ENCODE measurements around the gene BRMS1L. TPM values are rescaled to one million over a fixed set of nuclear protein-coding genes. Genes with fewer than 3 reads are reported as not detected.

The BRMS1L gene
- total and polyA plus RNA-seq, 2 of the 13 experiments (the other 11 are each of a cell fraction or from before 2014, with no cell fraction given): 21.1 to 23.8 TPM

DNA sequence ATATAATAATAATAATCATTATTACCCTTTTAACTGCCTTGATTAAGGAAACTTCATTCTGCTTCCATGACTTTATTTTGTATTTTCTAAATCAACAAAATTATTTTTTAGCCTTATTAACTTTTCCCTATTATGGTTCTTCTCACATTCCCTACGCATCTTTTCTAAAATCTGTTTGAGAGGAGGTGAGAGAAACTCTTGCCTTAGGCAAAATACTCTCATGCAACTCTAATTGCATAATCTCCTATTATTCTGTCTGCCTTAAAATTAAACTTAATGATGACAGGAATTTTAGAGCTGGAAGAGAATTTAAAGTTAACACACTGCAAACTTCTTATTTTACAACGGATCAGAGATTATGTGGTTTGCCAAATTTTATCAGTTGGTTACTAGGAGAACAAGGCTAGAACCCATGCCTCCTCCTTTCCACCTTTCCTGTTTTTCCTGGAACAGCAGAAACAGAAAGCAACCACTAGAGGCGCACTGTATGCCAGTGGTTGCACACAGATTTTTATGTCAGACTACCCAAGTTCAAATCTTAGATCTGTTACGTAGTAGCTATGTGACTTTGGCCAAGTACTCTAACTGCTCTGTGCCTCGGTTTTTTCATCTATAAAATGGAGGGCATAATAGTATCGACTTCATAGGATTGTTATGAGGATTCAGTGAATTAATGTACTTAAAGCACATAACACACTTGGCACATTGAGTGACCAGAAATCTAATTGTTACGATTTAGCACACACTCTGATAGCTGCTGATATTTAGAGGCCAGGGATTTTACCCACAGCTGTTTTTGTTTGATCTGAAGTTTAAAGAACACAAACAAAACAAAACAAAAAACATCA, 4.3 kb upstream of the BRMS1L start (continued):
- TF ChIP-seq, protein P1, sequence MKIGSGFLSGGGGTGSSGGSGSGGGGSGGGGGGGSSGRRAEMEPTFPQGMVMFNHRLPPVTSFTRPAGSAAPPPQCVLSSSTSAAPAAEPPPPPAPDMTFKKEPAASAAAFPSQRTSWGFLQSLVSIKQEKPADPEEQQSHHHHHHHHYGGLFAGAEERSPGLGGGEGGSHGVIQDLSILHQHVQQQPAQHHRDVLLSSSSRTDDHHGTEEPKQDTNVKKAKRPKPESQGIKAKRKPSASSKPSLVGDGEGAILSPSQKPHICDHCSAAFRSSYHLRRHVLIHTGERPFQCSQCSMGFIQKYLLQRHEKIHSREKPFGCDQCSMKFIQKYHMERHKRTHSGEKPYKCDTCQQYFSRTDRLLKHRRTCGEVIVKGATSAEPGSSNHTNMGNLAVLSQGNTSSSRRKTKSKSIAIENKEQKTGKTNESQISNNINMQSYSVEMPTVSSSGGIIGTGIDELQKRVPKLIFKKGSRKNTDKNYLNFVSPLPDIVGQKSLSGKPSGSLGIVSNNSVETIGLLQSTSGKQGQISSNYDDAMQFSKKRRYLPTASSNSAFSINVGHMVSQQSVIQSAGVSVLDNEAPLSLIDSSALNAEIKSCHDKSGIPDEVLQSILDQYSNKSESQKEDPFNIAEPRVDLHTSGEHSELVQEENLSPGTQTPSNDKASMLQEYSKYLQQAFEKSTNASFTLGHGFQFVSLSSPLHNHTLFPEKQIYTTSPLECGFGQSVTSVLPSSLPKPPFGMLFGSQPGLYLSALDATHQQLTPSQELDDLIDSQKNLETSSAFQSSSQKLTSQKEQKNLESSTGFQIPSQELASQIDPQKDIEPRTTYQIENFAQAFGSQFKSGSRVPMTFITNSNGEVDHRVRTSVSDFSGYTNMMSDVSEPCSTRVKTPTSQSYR (CRISPR knock-in tag; IDR thresholded peaks at IDR 0.05; ENCODE audit: borderline replicate concordance): no peak
- peak; percentile 86 for TF ChIP-seq IRF2 (CRISPR knock-in tag; IDR thresholded peaks at IDR 0.05)
- no peak for TF ChIP-seq ZNF367 (CRISPR knock-in tag; IDR thresholded peaks at IDR 0.05; ENCODE audit: borderline replicate concordance)
- TF ChIP-seq BCLAF1 (IDR thresholded peaks at IDR 0.05): no peak
- TF ChIP-seq CENPX (CRISPR knock-in tag; IDR thresholded peaks at IDR 0.05): no peak
- no peak for TF ChIP-seq JUND (CRISPR knock-in tag; IDR thresholded peaks at IDR 0.05)
- no peak for TF ChIP-seq ZNF883 (CRISPR knock-in tag; IDR thresholded peaks at IDR 0.05; ENCODE audit: not compliant biosample characterization)
- TF ChIP-seq PHF8 (CRISPR knock-in tag; IDR thresholded peaks at IDR 0.05): no peak
- no peak for TF ChIP-seq ZNF496 (CRISPR knock-in tag; IDR thresholded peaks at IDR 0.05; ENCODE audit: insufficient replicate concordance)
- no peak for TF ChIP-seq NONO (IDR thresholded peaks at IDR 0.05)
- no peak for TF ChIP-seq NONO (CRISPR knock-in tag; conservative IDR thresholded peaks at IDR 0.05)
- TF ChIP-seq FOXM1 (CRISPR knock-in tag; IDR thresholded peaks at IDR 0.05): no peak
- peak; percentile 50 for TF ChIP-seq HOXA3 (CRISPR knock-in tag; IDR thresholded peaks at IDR 0.05)
- TF ChIP-seq ZFP37 (CRISPR knock-in tag; IDR thresholded peaks at IDR 0.05; ENCODE audit: borderline replicate concordance): no peak
- no peak for TF ChIP-seq RBAK (CRISPR knock-in tag; IDR thresholded peaks at IDR 0.05)
- TF ChIP-seq HOXA5 (CRISPR knock-in tag; IDR thresholded peaks at IDR 0.05): 0 out of 2 replicates have a peak, but pooled peaks have one; percentile 51
- TF ChIP-seq, protein P2, sequence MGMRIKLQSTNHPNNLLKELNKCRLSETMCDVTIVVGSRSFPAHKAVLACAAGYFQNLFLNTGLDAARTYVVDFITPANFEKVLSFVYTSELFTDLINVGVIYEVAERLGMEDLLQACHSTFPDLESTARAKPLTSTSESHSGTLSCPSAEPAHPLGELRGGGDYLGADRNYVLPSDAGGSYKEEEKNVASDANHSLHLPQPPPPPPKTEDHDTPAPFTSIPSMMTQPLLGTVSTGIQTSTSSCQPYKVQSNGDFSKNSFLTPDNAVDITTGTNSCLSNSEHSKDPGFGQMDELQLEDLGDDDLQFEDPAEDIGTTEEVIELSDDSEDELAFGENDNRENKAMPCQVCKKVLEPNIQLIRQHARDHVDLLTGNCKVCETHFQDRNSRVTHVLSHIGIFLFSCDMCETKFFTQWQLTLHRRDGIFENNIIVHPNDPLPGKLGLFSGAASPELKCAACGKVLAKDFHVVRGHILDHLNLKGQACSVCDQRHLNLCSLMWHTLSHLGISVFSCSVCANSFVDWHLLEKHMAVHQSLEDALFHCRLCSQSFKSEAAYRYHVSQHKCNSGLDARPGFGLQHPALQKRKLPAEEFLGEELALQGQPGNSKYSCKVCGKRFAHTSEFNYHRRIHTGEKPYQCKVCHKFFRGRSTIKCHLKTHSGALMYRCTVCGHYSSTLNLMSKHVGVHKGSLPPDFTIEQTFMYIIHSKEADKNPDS (CRISPR knock-in tag; IDR thresholded peaks at IDR 0.05): no peak
- TF ChIP-seq, protein P3, sequence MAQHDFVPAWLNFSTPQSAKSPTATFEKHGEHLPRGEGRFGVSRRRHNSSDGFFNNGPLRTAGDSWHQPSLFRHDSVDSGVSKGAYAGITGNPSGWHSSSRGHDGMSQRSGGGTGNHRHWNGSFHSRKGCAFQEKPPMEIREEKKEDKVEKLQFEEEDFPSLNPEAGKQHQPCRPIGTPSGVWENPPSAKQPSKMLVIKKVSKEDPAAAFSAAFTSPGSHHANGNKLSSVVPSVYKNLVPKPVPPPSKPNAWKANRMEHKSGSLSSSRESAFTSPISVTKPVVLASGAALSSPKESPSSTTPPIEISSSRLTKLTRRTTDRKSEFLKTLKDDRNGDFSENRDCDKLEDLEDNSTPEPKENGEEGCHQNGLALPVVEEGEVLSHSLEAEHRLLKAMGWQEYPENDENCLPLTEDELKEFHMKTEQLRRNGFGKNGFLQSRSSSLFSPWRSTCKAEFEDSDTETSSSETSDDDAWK (CRISPR knock-in tag; IDR thresholded peaks at IDR 0.05): no peak
- 0 out of 2 replicates have a peak, but pooled peaks have one; percentile 74 for TF ChIP-seq ZFP90 (CRISPR knock-in tag; IDR thresholded peaks at IDR 0.05; ENCODE audit: borderline replicate concordance)
- TF ChIP-seq ZNF776 (CRISPR knock-in tag; IDR thresholded peaks at IDR 0.05): no peak
- TF ChIP-seq ZC3H4 (CRISPR knock-in tag; IDR thresholded peaks at IDR 0.05; ENCODE audit: borderline replicate concordance): no peak; the same call in 1 of the 2 replicates

Measured in HepG2 (cell line).